Body of pancreas (tissue), 4 donors: ENCODE data around the gene SYNGR2.

Experiments
- POLR2A ChIP-seq, 3 donors: fragments of 450-650 bp; IDR thresholded peaks; one replicate each; pipeline ENCODE4 v1.6.1; 2016; ENCODE audit warnings: antibody characterized with exemption in 3 of 3, mild to moderate bottlenecking in 2 of 3
- TF ChIP-seq, protein P1 (sequence below), 7 experiments: fragments of 450-650 bp in 4 of 7; fragments of 200-600 bp in 3 of 7; sonication (generic) in 3 of 7; IDR thresholded peaks; one replicate each; pipeline ENCODE4 v1.5.1; 2016 to 2019; ENCODE audit warnings: antibody characterized with exemption in 7 of 7

DNA sequence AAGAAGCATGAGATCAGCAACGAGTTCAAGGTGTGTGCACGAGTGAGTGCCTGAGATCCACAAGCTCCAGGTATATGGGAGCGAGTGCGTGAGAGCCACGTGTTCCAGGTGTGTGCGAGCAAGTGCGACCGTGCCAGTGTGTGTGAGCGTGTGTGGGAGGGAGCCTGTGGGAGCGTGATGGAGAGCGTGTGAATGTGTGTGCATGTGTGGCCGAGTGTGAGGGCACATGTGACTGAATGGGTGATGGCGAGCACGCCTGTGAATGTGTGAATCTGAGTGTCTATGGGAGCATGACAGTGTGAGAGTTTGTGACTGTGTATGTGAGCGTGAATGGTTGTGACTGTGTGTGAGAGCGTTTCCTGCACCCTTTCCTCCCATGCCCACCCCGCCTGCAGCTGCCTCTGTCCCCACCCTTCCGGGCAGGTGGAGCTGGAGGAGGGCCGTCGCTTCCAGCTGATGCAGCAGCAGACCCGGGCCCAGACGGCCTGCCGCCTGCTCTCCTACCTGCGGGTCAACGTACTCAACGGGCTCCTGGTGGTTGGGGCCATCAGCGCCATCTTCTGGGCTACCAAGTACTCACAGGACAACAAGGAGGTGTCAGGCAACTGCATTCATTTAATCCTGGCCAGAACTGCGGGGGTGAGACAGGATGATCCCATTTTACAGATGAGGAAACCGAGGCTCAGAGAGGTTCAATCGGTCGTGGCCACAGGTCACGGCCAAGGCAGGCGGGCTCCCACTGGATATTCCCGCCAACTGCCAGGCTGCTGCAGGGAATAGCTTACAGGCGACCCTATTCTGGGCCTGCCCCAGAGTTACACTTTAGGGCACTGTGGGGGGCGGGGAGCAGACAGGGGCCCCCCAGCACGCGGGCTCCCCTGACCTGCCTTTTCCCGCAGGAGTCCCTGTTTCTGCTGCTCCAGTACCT, 34.1 kb upstream of the SYNGR2 start:
- TF ChIP-seq, protein P1, sequence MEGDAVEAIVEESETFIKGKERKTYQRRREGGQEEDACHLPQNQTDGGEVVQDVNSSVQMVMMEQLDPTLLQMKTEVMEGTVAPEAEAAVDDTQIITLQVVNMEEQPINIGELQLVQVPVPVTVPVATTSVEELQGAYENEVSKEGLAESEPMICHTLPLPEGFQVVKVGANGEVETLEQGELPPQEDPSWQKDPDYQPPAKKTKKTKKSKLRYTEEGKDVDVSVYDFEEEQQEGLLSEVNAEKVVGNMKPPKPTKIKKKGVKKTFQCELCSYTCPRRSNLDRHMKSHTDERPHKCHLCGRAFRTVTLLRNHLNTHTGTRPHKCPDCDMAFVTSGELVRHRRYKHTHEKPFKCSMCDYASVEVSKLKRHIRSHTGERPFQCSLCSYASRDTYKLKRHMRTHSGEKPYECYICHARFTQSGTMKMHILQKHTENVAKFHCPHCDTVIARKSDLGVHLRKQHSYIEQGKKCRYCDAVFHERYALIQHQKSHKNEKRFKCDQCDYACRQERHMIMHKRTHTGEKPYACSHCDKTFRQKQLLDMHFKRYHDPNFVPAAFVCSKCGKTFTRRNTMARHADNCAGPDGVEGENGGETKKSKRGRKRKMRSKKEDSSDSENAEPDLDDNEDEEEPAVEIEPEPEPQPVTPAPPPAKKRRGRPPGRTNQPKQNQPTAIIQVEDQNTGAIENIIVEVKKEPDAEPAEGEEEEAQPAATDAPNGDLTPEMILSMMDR (IDR thresholded peaks at IDR 0.05), result peak in 6 of 7 experiments; percentile 35 to 64 (median 55)
- TF ChIP-seq POLR2A (IDR thresholded peaks at IDR 0.05), result no peak
